K562 (cell line): ENCODE measurements around the gene EXT2.

Experiments used
- CTCF ChIP-seq, 3 experiments: IDR thresholded peaks in 2 of 3; conservative IDR thresholded peaks in 1 of 3; 2 replicates each; pipeline ENCODE4 v1.5.1; 2011 to 2012; ENCODE audit warnings: low read length in 3 of 3, mild to moderate bottlenecking in 3 of 3, control low read depth in 2 of 3, improper control_type of control experiment in 1 of 3, inconsistent platforms in 1 of 3, low read depth in 1 of 3, mixed read lengths in 1 of 3, moderate library complexity in 1 of 3; ENCODE audit not compliant: insufficient read depth in 2 of 3
- E2F8 ChIP-seq: fragments of 450-650 bp; IDR thresholded peaks from 2 replicates; pipeline ENCODE4 v1.7.1; 2018; ENCODE audit warnings: mild to moderate bottlenecking, low read depth; ENCODE audit not compliant: partially characterized antibody
- EHMT2 ChIP-seq: fragments of 450-650 bp; IDR thresholded peaks from 2 replicates; pipeline ENCODE4 v1.6.1; 2018; ENCODE audit warnings: antibody characterized with exemption
- ETS1 ChIP-seq: conservative IDR thresholded peaks from 2 replicates; pipeline ENCODE4 v1.6.1; 2011; ENCODE audit warnings: low read depth, mild to moderate bottlenecking, low read length; ENCODE audit not compliant: control insufficient read depth
- EZH2 ChIP-seq: IDR thresholded peaks from 2 replicates; pipeline ENCODE4 v1.6.1; 2012; ENCODE audit warnings: low read depth, mild to moderate bottlenecking, inconsistent platforms, low read length, borderline replicate concordance
- POLR2A ChIP-seq: fragments of 450-650 bp; conservative IDR thresholded peaks from 2 replicates; pipeline ENCODE4 v1.6.1; 2016
- POLR3A ChIP-seq: IDR thresholded peaks from 2 replicates; pipeline ENCODE4 v1.6.1; 2011; ENCODE audit warnings: borderline replicate concordance, mild to moderate bottlenecking, moderate library complexity; ENCODE audit not compliant: insufficient read length, insufficient read depth; ENCODE audit errors: extremely low read depth
- RNF2 ChIP-seq: sonication (generic); IDR thresholded peaks from 2 replicates; pipeline ENCODE4 v1.6.1; 2016
- SLC30A9 ChIP-seq: fragments of 250-450 bp; sonication (Bioruptor Pico); IDR thresholded peaks from 2 replicates; pipeline ENCODE4 v1.8.0; 2022; ENCODE audit warnings: mild to moderate bottlenecking, moderate library complexity
- ZNF274 ChIP-seq: IDR thresholded peaks from 2 replicates; pipeline ENCODE4 v1.6.1; 2011; ENCODE audit warnings: low read depth, mild to moderate bottlenecking, low read length, moderate library complexity, borderline replicate concordance

GRCh38 chr11:44229624-44230023 is 134.1 kb downstream of the EXT2 start:
- TF ChIP-seq SLC30A9 (no peak), POLR3A (no peak), RNF2 (no peak), CTCF (IDR thresholded peaks at IDR 0.05 in 2 of 3, conservative IDR thresholded peaks at IDR 0.05 in 1 of 3; ENCODE audit: insufficient read depth in 2 of 3, low read depth in 1 of 3, low read length in 3 of 3) (no peak), ZNF274 (no peak), POLR2A (no peak), ETS1 (no peak), E2F8 (no peak), EZH2 (no peak), EHMT2 (no peak)
